Stimulated activated CD8-positive, alpha-beta memory T cell treated with anti-CD3 and anti-CD28 coated beads, Interleukin-12 subunit alpha, Interleukin-12 subunit beta, amount 100 ng/mL, for 1 hour (primary cell): ENCODE results near the gene MEIS2.

Experiments used
- DNase-seq: peaks from one replicate; pipeline ENCODE4 v3.0.0-alpha.2; 2020; ENCODE audit warnings: low read depth

MEIS2 gene

DNA sequence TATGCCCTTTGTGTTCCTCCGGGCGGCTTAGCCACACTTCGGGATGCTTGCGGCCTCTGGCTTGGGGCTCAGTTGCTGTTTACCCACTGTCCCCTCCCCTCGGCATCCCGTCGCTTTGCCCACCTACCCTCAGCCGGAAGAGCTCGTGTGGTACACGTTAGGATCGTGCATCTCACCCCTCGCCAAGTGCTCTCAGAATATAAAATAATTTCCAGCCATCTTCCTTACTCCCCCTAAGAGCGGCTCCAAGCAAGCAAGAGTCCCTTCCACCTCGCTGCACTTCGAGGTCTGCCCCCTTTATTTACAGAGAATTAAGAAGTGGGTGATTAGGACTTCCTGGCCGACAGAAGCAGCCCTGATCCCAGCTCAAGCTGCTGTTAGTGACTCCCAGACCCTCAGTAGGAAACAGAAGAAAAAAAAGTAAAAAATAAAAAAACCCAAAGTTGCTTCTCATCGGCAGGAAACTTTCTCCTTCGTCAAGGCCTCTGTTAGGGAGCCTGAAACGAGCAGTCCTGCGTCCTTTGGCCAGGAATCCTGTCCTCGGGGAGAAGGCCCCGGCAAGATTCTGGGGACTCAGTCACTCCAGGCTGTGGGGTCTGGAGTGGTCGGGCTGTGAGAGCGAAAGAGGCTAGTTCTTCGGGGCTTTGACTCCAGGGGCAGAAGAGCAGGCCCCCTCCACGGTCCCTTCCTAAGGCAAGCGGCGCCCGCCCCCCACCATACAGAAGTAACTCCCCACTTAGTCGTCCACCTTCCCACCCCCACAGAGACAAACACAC, 3.0 kb downstream of the MEIS2 start:
- DNase-seq = no peak

DNA sequence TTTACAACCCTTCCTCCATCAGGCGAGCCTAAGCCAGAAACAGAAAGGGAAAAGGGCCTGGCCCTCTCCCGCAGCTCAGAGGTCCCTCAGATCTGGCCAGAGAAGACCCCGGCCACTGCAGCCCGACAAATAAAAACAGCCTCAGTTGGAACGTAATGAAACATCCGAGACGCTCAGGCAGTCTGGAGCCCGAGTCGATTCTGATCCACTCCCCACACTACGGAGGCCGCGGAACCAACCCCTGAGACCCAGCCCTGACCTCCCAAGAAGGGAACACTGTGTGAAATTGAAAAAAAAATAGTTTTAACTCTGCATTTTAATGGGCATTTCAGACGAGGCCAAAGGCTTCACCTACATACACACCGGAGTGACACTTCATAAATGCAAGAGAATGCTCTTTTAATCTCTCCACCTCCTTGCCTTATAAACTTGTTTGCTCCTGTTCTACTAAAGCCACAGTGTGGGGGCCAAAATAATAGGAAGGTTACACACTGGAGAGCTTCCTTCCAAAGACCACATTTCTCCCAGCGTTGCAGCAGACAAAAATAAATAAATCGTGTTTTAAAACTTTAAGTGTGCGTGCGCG, 3.7 kb downstream of the MEIS2 start:
- DNase-seq = no peak

DNA sequence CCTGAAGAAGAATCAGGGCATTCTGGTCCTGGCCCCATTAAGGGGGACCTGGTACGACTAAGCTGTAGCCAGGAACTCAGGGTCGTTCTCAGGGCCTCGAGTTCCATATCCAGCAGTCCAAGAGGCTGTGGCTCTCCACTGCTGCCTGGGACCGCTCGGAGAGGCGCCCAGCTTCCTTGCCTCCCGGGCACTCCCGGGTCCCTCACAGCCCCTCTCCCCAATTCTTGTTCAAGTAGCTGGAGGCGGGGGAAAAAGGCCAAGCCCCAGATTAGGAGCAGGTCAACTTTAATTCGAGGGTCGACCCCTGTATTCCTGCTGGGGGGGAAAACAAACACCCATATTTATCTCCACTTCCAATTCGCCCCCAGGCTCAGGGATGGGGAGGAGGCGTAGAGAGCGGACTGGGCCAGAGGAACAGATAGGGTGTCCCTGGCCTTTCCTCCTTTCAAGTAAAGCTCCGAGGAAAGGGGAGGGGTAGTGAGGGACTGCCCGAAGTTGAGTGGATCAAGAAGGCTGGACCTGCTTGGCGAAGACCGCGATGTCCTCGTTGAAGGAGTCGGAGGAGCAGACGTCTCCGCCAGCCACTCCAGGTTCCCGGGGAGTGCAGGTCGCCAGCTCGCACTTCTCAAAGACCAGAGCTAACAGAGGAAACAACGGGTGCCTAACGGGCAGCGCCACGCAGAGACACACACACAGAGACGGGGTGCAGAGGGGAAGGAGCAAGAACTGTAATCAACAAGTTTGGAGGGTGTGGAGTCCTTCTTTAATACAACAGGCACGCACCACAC, 4.4 kb downstream of the MEIS2 start:
- no peak for DNase-seq

DNA sequence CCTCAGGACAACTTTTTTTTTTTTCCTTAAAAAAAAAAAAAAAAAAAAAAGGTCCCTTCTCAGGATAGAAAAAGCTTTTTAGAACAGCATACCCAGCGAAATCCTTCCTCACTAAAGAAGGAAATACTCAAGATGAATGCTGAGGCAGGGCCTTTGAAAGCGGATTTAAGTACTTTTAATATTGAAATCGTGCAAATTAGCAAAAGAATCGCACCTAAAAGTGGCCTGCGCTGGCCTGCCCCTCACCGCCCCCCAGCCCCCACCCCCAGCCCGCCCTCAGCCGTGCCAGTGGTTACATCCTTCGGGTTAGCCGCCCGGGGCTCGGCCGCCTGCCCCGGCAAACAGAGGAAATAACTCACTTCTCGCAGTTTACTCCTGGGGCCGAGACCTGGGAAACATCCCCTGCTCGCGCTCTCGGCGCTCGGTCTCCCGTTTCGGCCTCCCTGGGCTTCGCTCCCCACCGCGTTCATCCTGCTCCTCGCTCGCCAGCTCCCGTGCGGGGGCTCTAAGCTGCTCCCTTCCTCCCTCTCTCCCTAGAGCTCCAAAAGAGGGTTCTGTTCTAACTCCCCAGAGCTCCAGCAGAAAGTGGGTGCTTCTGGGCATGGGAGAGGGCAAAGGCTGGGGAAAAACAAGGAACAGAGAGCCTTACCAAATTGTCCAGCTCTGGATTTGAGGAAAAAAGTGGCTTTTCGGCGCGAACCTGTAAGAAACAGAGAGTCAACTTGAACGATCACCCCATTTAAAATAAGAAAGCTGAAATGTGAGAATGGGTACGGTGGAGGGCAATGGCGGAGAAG, 5.2 kb downstream of the MEIS2 start:
- DNase-seq = no peak

DNA sequence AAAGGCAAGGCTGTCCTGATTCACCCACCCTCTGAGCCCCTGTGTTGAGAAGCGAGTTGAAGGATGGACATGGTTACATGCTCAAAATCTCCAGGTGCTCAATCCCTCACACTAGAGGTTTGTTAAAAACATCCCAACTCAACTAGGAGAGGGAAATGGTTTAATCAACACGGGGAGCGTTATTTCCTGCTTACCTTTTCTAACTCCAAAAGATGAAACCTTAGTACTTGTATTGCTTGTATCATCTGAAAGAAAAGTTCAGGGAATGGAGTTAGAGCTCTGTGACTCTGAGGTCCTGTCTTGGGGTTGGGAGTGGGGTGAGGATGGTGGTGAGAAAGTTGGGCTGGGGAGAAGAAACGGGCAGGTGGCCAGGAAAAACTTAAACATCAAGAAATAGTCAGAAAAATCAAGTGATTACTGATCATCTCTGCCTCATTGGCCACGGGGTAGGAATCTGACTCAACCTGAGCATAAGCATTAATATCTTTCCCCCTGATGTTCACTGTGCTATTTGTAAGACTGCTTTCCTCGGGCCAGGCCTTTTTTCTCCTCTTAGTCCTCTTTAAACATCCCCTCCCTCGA, 5.9 kb downstream of the MEIS2 start:
- DNase-seq = no peak

DNA sequence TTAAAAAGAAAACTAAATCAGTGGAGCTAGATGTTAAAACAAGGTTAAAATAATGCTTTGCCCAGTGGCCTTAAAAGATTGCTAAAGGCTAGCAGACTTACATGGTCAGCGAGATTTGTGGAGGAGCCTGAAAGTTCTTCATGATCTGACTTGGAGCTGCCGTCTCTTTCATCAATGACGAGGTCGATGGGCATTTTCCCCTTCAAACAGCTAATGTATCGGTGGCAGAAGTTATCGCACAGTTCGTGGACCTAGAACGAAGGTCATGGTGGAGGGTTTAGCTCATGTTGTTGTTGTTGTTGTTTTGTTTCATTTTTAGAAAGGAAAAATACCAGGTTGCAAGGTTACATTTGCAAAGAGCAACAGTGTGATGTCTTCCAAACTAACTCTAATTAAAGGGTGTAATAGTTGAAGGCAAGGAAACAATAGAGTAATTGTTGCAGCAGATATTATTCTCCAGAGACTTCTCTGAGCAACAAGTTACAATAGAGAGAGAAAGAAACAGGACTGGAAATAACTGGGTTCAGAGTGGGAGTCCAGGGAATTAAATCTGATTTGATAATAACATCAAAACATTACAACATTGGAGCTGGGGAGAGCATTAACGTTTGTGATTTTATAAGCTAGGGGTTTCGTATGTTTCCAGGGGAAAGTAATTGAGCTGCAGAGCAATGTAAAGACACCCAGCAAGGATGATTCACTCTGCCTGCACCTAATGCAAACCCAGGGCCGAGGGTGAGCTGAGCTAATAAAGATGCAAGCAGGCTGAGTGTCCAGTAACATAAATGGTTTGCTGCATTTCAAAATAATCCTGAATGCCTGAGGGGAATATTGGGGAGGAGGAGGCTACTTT, 6.6 kb downstream of the MEIS2 start:
- no peak for DNase-seq

DNA sequence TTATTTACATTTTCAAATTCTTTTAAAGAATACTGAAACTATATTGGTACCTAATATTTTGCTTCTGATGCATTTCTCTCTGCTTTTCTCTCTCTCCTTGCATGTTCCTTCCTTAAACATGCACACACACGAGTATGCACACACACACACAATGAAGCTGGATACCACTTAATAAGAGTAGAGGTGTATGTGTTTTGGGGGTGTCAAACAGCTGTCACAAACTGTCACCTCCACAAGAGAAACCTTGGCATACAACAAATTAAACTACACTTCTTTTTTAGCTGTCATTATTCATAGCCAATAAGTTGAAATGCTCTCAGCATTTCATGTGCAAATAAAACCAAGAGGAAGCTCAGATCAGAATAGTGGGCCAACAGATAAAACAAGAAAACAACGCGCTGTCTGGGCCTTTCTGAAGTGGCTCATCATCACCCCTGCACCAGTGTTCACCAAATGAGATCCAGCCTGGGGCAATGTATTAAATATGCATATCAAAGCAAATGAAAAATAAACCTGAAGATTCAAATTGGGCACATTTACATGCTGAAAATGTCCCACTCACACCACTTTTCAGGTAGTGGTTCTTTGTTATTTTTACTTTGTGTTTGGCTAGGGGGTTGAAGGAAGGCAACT, 9.7 kb downstream of the MEIS2 start:
- no peak for DNase-seq

DNA sequence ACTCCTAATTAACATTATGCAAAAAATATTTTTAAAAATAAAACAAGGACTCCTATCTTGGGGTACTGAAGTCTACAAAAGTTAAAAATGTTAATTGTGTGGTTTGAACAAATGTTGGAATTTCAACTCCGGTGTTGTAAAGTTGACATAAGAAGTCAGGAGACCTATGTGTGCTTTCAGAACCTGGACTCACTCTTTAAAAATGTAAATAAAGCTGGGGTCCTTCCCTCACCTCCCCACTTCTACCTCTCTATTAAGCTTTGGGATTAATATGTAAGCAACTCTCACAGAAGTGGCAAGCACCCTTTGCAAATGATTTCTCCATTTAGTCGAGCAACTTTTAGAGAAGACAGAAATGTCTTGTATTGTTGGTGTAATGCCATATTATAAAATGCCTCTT, 11.9 kb downstream of the MEIS2 start:
- no peak for DNase-seq

DNA sequence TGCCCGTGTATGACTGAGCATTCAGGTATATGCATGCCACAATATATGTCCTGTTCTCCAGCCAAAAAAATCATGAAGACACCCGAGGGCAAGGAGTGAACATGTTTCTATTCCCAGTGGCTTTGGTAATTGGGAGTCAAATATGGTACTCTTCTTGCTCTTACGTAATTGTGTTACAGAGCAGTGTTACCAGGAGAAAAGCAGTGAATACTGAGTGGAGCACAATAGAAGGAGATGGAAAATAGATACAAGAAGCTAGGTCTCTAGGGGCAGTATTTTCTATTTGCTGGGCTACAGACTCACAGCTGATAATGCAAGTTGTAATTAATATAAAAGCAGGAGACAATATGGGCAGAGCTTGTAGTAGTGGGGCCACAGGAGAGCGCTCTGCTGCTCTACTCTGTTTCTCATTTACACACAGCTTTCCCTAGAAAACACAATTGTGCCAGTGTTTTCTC, 13.2 kb downstream of the MEIS2 start:
- DNase-seq = no peak

DNA sequence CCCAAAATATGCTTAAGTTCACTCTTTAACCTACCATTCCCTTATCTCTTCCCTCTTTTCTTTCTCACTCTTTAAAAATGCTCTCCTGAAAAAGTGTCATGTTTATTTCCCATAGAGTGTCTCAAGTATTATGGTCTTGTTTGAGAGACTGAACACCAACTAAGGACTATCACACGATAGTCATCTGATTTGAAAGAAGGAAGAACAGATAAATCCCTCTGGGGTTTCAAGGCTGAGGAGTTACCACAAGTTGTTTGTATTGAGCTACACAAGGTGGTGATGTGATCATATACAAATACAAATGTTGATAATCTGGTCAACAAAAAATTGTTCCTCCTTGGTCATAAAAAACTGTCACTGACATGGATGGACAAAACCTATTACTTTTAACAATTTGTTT, 13.8 kb downstream of the MEIS2 start:
- no peak for DNase-seq

DNA sequence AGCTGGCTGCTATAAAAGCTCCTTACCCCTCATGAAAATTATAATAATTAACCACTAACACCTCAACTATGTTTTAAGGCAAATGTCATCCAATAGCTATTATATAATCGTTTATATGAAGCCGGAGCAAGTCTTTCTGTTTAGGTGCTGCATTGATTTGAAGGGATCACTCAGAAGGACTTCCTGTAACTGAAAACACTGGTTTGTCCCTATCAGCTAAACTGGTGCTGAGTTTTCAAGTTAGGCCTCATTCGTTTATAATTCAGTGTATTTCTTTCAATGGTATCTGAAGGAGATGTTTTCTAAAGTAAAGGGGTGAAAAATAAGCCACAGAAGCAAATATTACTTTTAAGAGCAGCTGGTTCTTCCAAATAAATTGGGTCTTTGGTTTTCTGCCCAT, 14.2 kb downstream of the MEIS2 start:
- no peak for DNase-seq

DNA sequence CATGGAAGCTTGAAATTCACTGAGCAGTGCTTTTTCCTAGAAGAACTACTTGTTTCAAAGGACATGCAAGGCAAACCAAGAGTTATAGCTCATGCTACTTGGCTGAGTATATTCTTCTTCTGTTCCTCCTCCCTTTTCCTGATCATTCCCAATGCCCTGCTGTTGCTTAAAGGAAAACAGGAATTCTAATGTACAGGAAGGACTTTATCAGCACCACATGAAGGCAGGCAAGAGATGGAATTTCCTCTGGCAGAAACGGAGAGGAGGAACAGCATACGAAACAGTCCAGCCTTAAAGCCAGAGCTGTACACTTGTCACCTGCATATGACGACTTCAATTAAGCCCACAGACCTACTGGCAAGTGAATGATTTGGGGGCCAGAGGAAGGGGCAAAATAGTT, 15.7 kb downstream of the MEIS2 start:
- DNase-seq = no peak

DNA sequence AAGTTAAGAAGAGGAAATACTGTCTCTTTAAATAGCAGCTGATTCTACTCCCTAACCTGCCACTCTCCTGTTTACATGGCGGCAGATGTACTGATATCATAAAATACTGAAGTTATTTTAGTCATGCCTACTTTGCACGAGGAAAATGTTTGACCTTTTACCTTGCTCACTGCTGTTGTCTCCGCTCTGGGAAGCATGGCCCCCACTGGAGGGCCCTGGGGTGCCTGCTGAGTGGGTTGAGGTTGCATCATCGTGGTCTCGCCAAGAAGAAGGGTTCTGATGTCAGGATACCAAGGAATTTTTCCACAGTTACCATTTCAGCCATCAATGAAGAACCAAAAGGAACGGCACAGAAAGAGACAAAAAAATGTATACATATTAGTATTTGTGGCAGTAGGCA, 16.7 kb downstream of the MEIS2 start:
- no peak for DNase-seq

DNA sequence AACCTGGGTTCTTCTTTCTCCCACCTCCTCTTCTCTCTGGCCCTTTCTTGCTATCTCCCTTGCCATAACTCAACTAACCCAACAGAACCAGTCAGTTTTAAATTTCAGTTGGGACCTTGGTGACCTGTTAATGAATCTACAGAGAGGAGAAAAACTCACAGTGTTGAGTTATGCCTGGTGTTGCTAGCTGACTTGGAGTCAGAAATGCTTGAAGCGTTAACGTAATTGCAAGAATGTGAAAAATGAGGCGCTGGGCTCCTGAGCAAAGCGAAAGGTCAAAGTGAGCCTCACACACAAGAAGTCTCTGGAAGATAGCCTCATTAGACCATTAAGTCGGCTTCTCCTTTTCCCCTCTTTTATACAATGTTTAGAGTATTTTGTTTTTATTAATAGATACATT, 18.4 kb downstream of the MEIS2 start:
- no peak for DNase-seq

DNA sequence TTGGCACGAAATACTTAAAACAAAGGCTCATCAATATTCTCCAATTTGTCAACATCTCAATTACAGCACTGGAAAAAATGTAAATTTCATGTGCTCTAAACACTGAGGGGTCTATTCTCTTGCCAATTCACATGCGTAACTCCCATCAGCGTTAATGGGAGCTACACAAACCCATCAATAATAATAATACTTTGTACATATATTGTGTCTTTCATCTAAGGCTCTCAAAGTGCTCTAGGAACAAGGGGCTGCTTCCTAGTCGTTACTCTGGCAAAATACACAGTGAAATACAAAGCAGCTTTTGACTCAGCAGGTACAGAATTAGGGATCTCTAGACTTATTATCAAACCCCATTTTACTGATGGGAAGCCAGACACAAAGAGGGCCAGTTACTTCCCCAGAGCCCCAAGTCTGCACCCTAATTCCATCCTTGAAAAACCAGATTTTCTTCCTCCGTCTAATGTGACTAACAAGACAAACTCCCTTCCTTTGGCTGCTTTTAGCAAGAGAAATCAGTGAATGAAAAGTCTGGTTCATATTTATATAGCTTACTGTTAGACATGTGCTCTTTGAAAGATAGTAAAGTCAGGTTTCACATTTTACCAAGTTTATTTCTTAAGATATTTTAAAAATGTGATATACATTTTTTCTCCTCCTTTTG, 20.0 kb downstream of the MEIS2 start:
- no peak for DNase-seq

DNA sequence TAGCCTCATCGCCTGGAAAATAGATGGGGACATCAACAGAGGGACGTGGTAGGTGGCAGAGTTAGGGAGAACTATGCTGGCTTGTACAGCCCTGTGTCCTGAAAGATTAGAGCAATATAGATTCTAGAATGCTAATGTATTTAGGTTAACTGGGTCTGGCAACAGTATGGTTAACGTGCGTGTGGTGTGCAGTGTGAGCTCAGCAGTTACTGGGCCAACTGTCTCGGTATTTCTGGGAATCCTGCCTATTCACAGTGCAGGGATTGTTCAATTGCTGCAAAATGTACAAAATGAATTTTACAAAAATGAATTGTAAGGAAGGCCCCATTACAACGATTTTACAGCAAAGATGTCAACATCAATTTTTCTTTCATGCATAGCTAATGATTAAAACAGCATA, 20.6 kb downstream of the MEIS2 start:
- no peak for DNase-seq

DNA sequence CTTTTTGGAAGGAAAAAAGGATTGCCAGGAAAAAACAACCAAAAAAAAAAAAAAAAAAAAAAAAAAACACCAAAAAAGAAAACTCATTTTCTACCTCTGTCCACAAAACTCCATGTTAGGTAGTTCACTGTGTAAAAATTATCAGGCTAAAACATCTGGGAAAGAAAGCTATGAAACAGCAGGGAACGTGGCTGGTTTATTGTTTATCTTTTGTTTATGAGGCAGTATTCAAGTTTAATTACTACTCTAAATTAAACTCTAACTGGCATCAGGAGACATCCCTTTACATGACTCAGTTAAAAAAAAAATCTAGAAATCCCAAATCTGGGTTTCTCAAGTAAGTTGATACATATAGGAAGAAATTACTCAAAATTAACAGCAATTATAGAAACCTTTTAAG, 21.8 kb downstream of the MEIS2 start:
- DNase-seq = no peak

DNA sequence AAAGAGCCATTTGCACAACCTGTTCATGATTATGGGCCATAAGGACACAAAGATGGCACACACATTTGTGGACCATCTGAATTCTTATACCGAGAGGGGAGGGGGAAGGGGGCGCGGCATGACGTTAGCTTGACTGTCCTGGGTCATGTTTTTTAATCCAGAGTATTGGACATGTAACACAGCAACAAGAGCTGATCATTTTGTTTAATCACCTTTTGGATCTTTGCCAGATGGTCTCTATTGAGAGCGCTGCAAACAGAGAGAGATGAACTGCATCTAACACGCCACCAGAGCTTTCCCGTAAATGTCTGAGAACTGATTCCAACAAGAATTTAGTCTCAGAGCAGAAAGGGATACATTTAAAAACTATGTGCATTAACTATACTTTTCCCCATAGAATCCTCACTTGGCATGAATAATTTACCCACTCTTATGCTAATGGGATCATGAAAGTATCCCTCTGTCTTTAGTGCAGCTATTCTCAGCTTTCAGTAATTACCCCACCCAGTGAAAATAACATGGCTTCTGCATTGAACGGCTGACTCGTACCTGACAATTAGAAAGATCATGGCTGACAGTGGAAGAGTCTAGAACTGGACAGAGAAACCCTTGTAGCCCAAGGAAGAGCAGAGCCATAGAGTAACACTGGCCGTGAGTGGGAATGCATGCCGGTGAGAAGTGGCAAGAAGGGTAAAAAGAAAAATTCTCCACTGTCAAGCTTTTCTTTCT, 22.6 kb downstream of the MEIS2 start:
- DNase-seq = no peak

DNA sequence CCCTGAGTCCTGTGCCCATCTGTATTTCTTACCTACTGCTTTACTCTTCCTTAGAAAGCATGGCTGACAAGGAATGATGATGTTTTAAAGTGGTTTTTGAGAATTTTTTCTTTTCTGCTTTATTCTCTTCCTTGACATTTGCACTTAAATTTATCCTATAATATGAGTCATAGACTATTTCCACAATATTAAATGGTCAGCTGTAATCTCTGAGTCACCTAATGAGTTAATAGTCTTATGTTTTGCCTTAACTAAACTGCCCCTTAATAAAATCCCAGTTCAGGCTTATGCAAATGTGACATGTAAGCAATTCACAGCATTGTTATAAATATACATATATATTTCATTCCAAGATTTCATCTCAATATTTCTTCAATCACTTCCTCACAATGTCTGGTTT, 23.8 kb downstream of the MEIS2 start:
- no peak for DNase-seq
